ENCODE results near the gene TRIO. TPM values are rescaled to one million over a fixed set of nuclear protein-coding genes. Genes with fewer than 3 reads are reported as not detected.

TRIO gene
- total and polyA plus RNA-seq, 2 of the 8 experiments (the other 6 are each of a cell fraction or from before 2014, with no cell fraction given) = 35.1 to 69.1 TPM

- TF ChIP-seq, protein P1, sequence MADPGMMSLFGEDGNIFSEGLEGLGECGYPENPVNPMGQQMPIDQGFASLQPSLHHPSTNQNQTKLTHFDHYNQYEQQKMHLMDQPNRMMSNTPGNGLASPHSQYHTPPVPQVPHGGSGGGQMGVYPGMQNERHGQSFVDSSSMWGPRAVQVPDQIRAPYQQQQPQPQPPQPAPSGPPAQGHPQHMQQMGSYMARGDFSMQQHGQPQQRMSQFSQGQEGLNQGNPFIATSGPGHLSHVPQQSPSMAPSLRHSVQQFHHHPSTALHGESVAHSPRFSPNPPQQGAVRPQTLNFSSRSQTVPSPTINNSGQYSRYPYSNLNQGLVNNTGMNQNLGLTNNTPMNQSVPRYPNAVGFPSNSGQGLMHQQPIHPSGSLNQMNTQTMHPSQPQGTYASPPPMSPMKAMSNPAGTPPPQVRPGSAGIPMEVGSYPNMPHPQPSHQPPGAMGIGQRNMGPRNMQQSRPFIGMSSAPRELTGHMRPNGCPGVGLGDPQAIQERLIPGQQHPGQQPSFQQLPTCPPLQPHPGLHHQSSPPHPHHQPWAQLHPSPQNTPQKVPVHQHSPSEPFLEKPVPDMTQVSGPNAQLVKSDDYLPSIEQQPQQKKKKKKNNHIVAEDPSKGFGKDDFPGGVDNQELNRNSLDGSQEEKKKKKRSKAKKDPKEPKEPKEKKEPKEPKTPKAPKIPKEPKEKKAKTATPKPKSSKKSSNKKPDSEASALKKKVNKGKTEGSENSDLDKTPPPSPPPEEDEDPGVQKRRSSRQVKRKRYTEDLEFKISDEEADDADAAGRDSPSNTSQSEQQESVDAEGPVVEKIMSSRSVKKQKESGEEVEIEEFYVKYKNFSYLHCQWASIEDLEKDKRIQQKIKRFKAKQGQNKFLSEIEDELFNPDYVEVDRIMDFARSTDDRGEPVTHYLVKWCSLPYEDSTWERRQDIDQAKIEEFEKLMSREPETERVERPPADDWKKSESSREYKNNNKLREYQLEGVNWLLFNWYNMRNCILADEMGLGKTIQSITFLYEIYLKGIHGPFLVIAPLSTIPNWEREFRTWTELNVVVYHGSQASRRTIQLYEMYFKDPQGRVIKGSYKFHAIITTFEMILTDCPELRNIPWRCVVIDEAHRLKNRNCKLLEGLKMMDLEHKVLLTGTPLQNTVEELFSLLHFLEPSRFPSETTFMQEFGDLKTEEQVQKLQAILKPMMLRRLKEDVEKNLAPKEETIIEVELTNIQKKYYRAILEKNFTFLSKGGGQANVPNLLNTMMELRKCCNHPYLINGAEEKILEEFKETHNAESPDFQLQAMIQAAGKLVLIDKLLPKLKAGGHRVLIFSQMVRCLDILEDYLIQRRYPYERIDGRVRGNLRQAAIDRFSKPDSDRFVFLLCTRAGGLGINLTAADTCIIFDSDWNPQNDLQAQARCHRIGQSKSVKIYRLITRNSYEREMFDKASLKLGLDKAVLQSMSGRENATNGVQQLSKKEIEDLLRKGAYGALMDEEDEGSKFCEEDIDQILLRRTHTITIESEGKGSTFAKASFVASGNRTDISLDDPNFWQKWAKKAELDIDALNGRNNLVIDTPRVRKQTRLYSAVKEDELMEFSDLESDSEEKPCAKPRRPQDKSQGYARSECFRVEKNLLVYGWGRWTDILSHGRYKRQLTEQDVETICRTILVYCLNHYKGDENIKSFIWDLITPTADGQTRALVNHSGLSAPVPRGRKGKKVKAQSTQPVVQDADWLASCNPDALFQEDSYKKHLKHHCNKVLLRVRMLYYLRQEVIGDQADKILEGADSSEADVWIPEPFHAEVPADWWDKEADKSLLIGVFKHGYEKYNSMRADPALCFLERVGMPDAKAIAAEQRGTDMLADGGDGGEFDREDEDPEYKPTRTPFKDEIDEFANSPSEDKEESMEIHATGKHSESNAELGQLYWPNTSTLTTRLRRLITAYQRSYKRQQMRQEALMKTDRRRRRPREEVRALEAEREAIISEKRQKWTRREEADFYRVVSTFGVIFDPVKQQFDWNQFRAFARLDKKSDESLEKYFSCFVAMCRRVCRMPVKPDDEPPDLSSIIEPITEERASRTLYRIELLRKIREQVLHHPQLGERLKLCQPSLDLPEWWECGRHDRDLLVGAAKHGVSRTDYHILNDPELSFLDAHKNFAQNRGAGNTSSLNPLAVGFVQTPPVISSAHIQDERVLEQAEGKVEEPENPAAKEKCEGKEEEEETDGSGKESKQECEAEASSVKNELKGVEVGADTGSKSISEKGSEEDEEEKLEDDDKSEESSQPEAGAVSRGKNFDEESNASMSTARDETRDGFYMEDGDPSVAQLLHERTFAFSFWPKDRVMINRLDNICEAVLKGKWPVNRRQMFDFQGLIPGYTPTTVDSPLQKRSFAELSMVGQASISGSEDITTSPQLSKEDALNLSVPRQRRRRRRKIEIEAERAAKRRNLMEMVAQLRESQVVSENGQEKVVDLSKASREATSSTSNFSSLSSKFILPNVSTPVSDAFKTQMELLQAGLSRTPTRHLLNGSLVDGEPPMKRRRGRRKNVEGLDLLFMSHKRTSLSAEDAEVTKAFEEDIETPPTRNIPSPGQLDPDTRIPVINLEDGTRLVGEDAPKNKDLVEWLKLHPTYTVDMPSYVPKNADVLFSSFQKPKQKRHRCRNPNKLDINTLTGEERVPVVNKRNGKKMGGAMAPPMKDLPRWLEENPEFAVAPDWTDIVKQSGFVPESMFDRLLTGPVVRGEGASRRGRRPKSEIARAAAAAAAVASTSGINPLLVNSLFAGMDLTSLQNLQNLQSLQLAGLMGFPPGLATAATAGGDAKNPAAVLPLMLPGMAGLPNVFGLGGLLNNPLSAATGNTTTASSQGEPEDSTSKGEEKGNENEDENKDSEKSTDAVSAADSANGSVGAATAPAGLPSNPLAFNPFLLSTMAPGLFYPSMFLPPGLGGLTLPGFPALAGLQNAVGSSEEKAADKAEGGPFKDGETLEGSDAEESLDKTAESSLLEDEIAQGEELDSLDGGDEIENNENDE (IDR thresholded peaks at IDR 0.05; ENCODE audit: insufficient replicate concordance, low read length) = no peak
- TF ChIP-seq CBX5 (IDR thresholded peaks at IDR 0.05; ENCODE audit: low read depth, low read length) (no peak), E2F6 (IDR thresholded peaks at IDR 0.05) (no peak)
These were observed 402.2 kb downstream of the TRIO start (continued) for GRCh38 chr5:14545308-14545707.
